Skeletal muscle tissue (tissue), 4 donors: ENCODE data around the gene TMIE. TPM values are rescaled to one million over a fixed set of nuclear protein-coding genes. Genes with fewer than 3 reads are reported as not detected.
"Not testable (repeated sequence)": the region's sequence is repeated elsewhere in the genome, so short reads cannot be mapped to it uniquely, and the experiment has no call there.

Experiments used
- H3K27ac ChIP-seq: one replicate; pipeline ENCODE4 v1.7.0; 2013; ENCODE audit warnings: mild to moderate bottlenecking, low read depth, low read length, inconsistent platforms
- H3K27me3 ChIP-seq, 3 donors: one replicate each; pipeline ENCODE4 v1.7.0; 2013; ENCODE audit warnings: low read length in 3 of 3; ENCODE audit not compliant: control insufficient read depth in 3 of 3, insufficient read depth in 3 of 3
- H3K36me3 ChIP-seq, 3 donors: one replicate each; pipeline ENCODE4 v1.7.0; 2013; ENCODE audit warnings: low read length in 3 of 3; ENCODE audit not compliant: control insufficient read depth in 3 of 3, insufficient read depth in 3 of 3
- H3K4me1 ChIP-seq, 3 donors: one replicate each; pipeline ENCODE4 v1.7.0; 2013; ENCODE audit warnings: low read length in 3 of 3, mild to moderate bottlenecking in 3 of 3; ENCODE audit not compliant: control insufficient read depth in 3 of 3, insufficient read depth in 3 of 3
- H3K4me3 ChIP-seq, 3 donors: one replicate each; pipeline ENCODE4 v1.7.0; 2013; ENCODE audit warnings: low read length in 3 of 3
- H3K9ac ChIP-seq, 3 donors: one replicate each; pipeline ENCODE4 v1.7.0; 2013; ENCODE audit warnings: low read length in 3 of 3, mild to moderate bottlenecking in 3 of 3, moderate library complexity in 2 of 3, low read depth in 1 of 3
- H3K9me3 ChIP-seq, 3 donors: one replicate each; pipeline ENCODE4 v1.7.0; 2013; ENCODE audit warnings: low read length in 3 of 3; ENCODE audit not compliant: control insufficient read depth in 3 of 3
- total RNA-seq: library from RNA; depleted of rRNA; stranded (reverse); fragments of >200 nt; gene quantifications from one replicate; pipeline ENCODE4 v1.2.3, GENCODE V29; 2014
- donor health status: Osteomylitis.

Gene TMIE
- total RNA-seq, 1 donor from 2014 or later, result 1.0 TPM

DNA sequence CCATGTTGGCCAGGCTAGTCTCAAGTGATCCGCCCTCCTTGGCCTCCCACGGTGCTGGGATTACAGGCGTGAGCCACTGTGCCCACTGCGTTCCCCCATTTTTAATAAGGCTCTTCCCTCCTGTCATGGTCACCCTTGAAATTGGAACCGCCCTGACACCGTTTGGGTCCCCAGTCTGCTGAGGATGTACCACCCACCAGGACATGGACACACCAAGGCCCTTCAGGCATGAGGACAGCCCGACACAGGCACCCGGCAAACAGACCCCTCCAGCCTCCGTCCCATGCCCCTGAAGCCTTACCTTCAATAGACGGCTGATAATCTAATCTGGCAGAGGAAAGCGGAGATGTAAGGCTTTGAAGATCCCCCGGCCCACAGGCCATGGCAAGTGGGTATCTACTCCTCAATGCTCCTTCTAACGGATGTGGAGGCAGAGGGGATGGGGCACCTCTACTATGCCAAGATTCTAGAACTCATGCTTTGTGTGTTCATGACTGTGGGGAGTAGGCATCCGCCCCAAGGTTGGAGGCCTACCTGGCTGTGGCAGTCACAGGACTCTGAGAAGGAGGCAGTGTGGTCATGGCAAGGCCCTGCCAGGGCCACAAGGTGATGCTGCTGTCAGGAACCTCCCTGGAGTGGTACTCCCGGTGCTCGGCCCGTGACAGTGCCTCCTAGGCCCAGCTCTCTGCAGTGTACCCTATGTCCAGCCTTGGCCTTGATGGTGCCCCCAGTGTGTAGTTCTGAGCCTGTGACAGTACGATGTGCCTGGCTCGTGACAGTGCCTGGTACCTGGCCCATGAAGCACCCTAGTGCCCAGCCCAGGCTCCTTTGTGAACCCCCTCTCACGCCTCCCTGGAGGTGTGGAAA is 35.0 kb downstream of the TMIE start:
- Histone ChIP-seq H3K36me3 (no peaks in the 10 kb centered on the region), H3K9me3 (no peaks in the 10 kb centered on the region), H3K27me3 (peaks cover 0 to 5% (median 0%) of the 10 kb centered on the region in 3 donors), H3K4me3 (no peak overlapping the region), H3K27ac (no peak overlapping the region), H3K4me1 (no peaks in the 10 kb centered on the region), H3K9ac (no peak overlapping the region)

DNA sequence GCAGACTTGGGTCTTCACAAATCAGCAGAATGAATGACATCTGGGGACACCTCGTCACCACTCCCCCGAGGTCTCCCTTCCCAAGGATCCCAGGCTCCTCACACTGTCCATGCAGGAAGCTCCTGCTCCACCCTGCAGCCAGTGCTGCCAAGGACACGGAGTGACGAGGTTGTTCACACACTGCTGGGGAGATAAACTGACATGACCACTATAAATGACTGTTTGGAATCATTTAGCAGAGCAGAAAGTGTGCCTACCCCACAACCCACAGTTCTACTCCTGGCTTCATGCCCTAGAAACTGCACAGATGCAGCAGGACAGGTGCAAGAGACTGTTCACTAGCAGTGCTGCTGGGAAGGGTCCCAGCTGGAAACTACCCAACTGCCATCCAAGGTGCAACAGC is 36.1 kb downstream of the TMIE start:
- no peaks in the 10 kb centered on the region for H3K4me1 ChIP-seq
- H3K27ac ChIP-seq, result no peak overlapping the region
- H3K4me3 ChIP-seq, result no peak overlapping the region
- peaks cover 0 to 5% (median 0%) of the 10 kb centered on the region in 3 donors for H3K27me3 ChIP-seq
- H3K36me3 ChIP-seq, result peaks cover 0 to 2% (median 0%) of the 10 kb centered on the region in 3 donors
- no peaks in the 10 kb centered on the region for H3K9me3 ChIP-seq
- no peak overlapping the region for H3K9ac ChIP-seq

DNA sequence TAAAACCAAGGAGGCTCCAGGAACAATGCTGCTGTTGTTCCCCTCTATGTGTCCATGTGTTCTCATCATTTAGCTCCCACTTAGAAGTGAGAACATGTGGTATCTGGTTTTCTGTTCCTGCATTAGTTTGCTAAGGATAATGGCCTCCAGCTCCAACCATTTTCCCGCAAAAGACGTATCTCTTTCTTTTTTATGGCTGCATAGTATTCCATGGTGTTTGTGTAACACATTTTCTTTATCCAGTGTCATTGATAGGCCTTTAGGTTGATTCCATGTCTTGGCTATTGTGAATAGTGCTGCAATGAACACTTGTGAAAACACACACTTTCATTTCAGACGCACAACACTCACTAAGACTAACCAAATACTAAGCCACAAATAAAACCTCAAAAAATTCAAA is 38.4 kb downstream of the TMIE start:
- not testable (repeated sequence) for H3K4me1 ChIP-seq

DNA sequence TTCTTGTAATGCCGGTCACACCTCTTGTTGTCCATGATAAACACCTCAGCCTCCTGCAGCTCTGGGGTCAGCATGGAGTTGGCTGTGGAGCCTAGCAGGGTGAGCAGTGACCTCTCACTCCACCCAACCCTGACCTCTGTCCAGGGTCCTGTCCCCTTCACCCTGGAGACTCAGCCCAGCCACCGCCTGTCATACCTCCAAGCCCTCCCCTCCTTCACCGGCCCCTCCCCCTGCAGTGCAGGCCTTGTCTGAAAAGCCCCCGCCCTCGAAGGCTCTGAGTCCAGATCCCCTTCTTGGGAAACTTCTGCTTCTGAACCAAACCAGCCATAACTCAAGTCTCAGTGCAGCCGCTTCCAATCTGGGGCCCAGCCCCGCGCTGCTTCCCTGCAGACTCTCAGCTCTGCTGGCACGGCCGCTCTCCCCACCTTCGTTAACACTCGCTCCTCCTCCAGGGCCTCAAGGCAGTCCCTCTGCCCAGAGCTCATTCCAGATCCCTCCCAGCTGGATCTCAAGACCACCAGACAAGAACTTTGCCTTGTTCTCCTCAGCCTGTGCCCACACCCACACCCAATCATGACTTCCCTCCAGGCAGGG is 41.9 kb downstream of the TMIE start:
- Histone ChIP-seq H3K36me3 (peaks cover 0 to 2% (median 0%) of the 10 kb centered on the region in 3 donors), H3K9ac (no peak overlapping the region), H3K4me1 (no peaks in the 10 kb centered on the region), H3K27me3 (no peaks in the 10 kb centered on the region), H3K4me3 (no peak overlapping the region), H3K9me3 (no peaks in the 10 kb centered on the region), H3K27ac (no peak overlapping the region)

More for the DNA sequence above, 38.4 kb downstream of the TMIE start:
- not testable (repeated sequence) for H3K4me3 ChIP-seq, H3K27me3 ChIP-seq, H3K27ac ChIP-seq, H3K36me3 ChIP-seq, H3K9ac ChIP-seq, H3K9me3 ChIP-seq

DNA sequence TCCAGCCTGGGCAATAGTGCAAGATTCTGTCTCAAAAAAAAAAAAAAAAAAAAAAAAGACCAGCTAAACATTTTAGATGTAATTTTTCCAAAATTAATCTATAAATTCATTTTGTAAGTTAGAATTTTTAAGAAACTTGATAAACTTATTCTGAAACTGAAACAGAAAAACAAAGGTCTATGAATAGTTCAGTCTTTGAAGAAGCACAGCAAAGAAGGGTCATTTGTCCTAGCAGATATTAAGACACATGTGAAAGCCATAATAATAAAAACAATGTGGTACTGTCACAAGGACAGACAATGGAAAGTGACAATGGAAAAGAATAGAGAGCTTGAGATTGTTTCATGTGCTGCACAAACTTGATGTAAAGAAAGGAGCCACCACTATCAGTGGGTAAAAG is 45.5 kb downstream of the TMIE start:
- Histone ChIP-seq H3K36me3 (peaks cover 0 to 2% (median 2%) of the 10 kb centered on the region in 3 donors), H3K9me3 (no peaks in the 10 kb centered on the region), H3K27me3 (no peaks in the 10 kb centered on the region), H3K4me1 (no peaks in the 10 kb centered on the region), H3K27ac (no peak overlapping the region), H3K9ac (no peak overlapping the region), H3K4me3 (no peak overlapping the region)

DNA sequence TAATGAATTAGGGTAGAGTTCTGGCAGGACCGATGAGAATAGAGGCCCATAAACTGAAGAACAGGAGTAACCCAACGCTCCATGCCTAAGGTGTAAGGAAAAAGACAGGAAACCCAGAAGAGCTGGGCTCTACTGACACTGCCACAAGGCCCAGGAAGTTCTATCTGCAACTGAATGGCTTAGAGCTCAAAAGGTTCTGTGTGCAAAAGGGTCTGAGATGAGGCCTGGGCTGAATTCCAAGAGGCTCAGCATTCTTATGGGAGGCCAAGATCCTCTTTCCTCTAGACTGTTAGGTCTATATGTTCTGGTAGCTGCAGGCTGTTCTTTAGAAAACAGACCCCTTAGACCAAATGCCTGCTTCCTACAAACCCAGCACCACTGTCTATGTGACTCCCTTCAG is 47.0 kb downstream of the TMIE start:
- H3K9me3 ChIP-seq, result no peaks in the 10 kb centered on the region
- H3K27ac ChIP-seq, result no peak overlapping the region

DNA sequence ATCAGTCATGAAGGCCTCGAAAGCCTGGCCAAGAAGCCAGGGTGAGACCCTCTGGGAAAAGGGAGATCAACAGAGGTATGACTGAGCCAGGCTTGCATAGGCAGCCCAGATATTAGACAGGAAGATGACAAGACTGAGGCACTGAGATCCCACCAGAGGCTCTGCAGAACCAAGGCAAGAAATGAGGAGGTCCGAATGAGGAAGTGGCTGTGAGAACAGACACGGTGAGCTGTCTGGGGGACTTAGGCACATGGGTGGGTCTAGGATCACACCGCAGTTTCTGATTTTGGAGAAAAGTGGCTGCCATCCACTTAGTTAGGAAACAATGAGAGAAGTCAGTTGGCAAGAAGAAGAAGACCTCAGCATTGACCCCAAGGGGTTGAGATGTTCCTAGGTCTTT is 47.9 kb downstream of the TMIE start:
- Histone ChIP-seq H3K27me3 (no peaks in the 10 kb centered on the region), H3K27ac (no peak overlapping the region), H3K4me1 (no peaks in the 10 kb centered on the region), H3K36me3 (peaks cover 0 to 2% (median 1%) of the 10 kb centered on the region in 3 donors), H3K4me3 (no peak overlapping the region), H3K9ac (no peak overlapping the region), H3K9me3 (no peaks in the 10 kb centered on the region)

More for the DNA sequence above, 47.0 kb downstream of the TMIE start:
- no peaks in the 10 kb centered on the region for H3K27me3 ChIP-seq
- H3K4me1 ChIP-seq, result no peaks in the 10 kb centered on the region
- H3K4me3 ChIP-seq, result no peak overlapping the region
- H3K9ac ChIP-seq, result no peak overlapping the region
- H3K36me3 ChIP-seq, result peaks cover 0 to 2% (median 0%) of the 10 kb centered on the region in 3 donors

DNA sequence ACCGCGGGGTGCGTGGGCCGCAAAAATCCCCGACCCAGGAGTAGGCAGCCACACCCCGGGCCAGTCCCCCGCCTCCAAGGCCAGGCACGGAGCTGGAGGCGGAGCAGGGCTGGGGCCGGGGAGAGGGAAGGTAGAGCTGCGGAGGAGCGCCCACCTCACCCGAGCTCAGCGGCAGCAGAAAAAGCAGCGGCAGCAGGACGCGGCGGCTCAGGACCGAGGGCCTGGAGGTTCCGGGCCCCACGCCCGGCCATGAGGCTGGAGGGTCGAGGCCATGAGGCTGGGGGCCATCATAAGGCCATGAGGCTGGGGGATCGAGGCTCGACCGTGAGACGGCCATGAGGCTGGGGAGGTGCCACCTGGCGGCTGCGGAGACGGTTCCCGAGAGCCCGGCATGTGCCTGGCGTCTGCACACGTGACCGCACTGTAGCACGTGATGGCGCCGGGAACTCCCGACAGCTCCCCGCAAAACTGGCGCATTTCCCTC is 49.4 kb downstream of the TMIE start:
- H3K27me3 ChIP-seq, result no peaks in the 10 kb centered on the region
- H3K9ac ChIP-seq, result no peak overlapping the region
- H3K4me1 ChIP-seq, result no peaks in the 10 kb centered on the region
- no peaks in the 10 kb centered on the region for H3K9me3 ChIP-seq
- no peak overlapping the region for H3K4me3 ChIP-seq
- H3K27ac ChIP-seq, result no peak overlapping the region
- peaks cover 0 to 6% (median 2%) of the 10 kb centered on the region in 3 donors for H3K36me3 ChIP-seq

DNA sequence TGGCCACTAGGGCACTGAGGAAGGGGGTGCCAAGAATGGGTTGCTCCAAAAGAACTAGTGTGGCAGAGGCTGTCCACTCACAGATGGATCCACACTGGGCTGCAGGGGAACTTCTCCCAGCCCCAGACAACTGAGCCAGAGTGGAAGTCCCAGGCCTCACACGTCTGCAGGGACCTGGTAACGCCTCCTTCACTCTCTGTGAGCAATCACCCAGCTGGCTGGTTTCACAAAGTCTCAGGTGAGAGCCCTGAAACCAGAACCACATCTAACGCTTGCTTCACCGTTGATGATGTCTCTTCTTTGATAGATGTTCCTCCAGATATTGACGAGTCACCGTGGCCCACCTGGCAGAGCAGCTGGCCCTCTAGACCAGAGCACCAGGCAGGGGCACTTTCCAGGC is 51.9 kb downstream of the TMIE start:
- H3K27ac ChIP-seq, H3K9me3 ChIP-seq, H3K36me3 ChIP-seq, H3K4me3 ChIP-seq, H3K4me1 ChIP-seq, H3K27me3 ChIP-seq, H3K9ac ChIP-seq: not testable (repeated sequence)

DNA sequence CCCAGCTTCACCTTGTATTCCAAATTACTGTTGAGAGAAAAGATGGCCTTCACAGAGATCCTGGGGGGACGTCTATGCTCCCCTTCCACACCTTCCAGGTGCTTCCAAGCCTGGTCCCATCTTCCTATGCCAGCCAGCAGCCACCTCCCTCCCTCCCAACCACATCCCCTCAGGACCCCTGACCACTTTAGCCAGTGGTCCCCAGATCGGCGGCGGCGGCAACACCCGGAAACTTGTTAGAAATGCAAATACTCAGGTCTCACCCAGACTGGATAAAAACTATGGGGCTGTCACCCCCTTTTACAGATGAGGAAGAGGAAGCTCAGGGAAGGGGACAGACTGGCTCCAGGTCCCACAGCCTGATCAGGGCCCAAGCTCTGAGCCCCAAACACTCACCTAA is 54.5 kb downstream of the TMIE start:
- no peak overlapping the region for H3K9ac ChIP-seq
- no peaks in the 10 kb centered on the region for H3K9me3 ChIP-seq
- peaks cover 0 to 9% (median 2%) of the 10 kb centered on the region in 3 donors for H3K36me3 ChIP-seq
- H3K4me1 ChIP-seq, result peaks cover 0 to 5% (median 0%) of the 10 kb centered on the region in 3 donors
- no peak overlapping the region for H3K27ac ChIP-seq
- H3K27me3 ChIP-seq, result no peaks in the 10 kb centered on the region
- no peak overlapping the region for H3K4me3 ChIP-seq
